GM21360 (cell line): ENCODE results near the gene RAB3D.
"Not testable (repeated sequence)": the region's sequence is repeated elsewhere in the genome, so short reads cannot be mapped to it uniquely, and the experiment has no call there.

Experiments
- ATAC-seq: cut with Tn5 transposase; IDR thresholded peaks from one replicate; pipeline ENCODE4 v1.9.1; 2021; ENCODE audit warnings: mild to moderate bottlenecking, moderate library complexity; ENCODE audit not compliant: unreplicated experiment

Gene RAB3D

DNA sequence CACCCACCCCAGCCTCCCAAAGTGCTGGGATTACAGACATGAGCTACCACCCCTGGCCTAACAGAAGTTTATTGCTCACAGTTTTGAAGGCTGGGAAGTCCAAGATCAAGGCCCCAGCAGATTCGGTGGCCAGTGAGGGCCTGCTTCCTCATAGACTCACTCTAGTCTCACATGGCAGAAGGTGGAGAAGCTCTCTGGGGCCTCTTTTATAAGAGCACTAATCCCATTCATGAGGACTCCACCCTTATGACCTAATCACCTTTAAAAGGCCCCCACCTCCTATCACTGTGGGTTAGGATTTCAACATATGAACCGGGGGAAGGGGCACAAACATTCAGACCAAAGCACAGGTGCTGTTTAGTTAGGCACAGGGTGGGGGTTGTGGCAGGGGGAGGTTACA lies 28.1 kb upstream of the RAB3D start:
- ATAC-seq = no peak

GRCh38 chr19:11365557-11366117 lies 26.2 kb upstream of the RAB3D start:
- no peak for ATAC-seq

- ATAC-seq = no peak
Measured at GRCh38 chr19:11364935-11365334, 25.5 kb upstream of the RAB3D start.

DNA sequence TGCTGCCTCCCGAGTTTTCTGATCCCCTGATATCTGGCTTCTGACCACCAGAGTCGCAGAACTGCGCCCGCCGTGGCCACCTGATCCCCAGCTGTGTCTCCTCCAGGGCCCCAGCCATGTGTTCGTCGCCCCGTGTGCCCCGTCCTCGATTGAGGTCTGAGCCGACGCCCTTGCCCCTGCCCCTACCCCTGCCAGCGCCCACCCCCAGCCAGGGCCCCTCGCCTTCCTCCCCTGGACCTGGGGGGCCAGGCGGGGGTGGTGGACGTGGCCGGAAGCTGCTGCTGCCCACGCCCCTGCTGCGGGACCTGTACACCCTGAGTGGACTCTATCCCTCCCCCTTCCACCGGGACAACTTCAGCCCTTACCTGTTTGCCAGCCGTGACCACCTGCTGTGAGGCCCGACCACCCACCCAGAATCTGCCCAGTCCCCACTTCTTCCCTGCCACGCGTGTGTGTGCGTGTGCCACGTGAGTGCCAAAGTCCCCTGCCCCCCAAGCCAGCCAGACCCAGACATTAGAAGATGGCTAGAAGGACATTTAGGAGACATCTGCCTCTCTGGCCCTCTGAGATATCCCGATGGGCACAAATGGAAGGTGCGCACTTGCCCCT lies 24.9 kb upstream of the RAB3D start:
- no peak for ATAC-seq

GRCh38 chr19:11363881-11364280 lies 24.4 kb upstream of the RAB3D start:
- ATAC-seq = no peak

- no peak for ATAC-seq
Measured at GRCh38 chr19:11361771-11362731, 22.6 kb upstream of the RAB3D start.

DNA sequence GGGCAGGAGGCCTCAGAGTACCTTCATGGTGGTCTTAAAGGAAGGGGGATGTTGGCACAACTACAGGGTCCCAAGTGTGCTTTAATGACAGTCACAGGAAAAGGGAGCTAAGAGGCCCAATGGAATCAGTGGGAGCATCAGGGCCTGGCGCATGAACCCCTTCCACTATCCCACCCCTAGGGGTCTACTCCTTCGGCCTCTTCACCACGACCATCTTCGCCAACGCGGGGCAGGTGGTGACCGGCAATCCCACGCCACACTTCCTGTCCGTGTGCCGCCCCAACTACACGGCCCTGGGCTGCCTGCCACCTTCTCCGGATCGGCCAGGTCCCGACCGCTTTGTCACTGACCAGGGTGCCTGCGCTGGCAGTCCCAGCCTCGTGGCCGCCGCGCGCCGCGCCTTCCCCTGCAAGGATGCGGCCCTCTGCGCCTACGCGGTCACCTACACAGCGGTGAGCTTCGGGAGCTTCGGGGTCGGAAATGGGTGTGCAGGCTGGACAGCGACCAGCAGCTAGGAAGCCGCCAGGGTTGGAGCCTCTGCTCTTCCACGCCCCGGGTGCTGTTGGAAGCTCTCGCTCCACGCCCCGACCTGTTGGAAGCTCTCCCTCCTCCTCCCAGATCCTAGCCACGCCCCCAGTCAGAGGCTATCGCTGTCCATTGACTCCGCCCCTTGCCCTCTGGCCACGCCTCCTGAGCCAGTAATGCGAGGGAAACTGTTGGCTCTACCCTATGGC lies 21.7 kb upstream of the RAB3D start:
- no peak for ATAC-seq

GRCh38 chr19:11359421-11359820 lies 20.0 kb upstream of the RAB3D start:
- ATAC-seq = no peak

DNA sequence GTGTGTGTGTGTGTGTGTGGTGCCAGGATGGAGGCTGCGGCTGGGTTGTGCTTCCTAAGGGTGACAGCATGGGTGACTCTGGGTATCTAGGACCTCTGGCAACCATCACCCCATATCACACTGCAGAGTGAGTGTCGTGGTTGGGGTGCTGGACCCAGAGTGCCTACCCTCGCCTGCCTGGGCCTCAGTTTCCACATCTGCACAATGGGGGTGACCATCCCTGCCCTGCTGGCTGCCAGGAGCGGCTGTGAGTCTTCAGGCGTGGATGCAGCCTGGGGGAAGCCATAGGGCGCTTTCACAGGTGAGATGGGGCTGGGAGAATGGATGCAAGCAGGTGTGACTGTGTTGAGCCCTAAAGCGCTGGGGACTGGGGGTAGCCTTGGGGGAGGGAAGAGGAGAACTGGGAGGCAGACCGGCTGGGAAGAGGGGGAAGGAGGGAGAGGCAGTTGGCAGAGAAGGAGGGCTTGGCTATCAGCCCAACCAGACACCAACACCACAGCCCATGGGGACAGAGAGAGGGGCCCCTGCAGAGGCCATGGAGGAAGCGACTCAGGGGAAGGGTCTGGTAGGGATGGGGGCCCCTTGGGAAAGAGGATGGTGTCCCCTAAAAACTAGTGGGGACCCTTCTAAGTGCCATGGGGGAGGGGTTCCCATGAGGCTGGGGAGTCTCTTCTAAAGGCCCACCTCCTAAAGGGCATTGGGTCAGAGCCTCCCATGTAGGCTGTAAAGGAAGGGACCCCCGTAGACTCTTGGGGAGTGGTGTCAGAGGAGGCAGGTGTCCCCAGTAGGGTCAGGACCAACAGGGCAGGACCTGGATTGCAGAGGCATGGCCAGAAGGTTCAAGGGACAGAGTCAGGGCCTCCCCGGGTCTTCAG lies 17.5 kb upstream of the RAB3D start:
- ATAC-seq = no peak

DNA sequence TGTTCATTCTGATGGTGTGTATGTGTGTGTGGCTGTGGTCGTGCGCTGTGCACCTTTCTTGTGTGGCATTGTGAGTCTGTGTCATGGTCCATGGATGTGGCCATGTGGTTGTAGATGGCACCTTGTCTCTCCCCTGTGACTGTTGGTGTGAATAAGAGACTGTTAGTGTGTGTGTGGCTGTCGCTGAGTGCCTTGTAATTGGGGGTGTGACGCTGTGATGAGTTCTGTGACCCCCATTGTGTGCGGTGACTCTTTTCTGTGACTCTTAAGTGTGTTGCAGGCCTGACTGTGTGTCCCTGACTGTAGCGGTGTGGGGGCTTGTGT lies 16.6 kb upstream of the RAB3D start:
- ATAC-seq = no peak

DNA sequence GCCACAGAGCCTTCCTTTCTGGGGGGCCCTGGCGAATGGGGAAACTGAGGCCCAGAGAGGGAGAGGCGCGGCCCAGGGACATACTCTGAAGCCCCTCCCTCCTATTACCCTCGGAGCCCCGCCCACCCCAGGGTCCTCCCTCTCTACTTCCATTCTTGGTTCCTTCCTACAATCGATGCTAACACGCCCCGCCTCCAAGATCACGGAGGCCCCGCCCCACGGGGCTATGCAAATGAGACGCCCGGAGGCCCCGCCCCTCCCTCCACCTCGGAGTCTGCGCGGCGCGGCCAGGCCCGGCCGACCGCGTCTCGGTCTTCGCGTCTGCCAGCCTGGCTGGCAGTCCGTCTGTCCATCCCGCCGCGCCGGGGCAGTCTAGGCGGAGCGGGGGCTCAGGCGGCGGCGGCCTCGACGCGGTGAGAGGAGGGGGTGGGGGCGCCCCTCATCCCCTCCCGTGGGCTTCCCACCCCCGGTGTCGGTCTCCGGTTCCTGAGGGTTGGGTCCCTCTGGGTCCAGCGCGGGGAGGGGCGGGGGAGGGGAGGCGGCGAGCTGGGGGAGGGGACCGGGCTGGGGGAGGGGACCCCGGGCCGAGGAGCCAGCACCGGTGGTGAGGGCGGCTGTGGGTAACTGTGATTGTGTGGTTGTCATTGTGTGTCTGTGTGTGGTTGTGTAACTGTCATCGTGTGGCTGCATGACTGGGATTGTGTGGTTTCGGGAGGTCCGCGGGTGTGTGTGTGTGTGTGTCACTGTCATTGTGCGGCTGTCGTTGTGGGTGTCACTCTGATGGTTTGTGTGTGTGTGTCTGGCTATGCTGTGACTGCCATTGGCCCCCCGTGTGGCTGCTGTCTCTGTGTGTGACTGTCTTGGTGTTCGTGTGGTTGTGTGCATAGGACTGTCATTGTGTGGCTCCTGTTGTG lies 16.0 kb upstream of the RAB3D start, which contains the start of gene PLPPR2:
Gene PLPPR2 (plus strand): TSS at position 273 of the 914 bp plus-strand sequence. CDS start 2,242 bp downstream, outside the sequence.
- no peak for ATAC-seq

- ATAC-seq = not testable (repeated sequence)
Measured at GRCh38 chr19:11354102-11354501, 14.6 kb upstream of the RAB3D start.

DNA sequence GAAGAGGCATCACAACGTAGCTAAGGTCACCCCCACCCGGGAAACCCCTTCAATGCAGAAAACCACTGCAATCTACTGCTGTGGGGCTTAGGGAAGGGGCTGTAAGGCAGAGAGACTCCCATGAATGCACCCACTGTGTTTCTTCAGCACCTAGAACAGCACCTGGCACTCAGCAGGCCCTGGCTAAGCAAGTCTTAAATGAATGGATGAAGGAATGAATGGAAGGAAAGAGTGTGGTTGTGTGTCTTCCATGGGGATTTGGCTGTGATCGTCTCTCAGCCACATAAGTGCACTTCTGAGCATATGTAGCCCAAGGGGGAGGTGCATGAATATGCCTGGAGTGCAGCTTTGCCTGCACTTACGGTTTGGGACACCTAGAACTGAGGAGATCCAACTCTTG lies 9.7 kb upstream of the RAB3D start:
- ATAC-seq = no peak

- ATAC-seq = no peak
Measured at GRCh38 chr19:11347546-11348039, 8.1 kb upstream of the RAB3D start.

- ATAC-seq = peak; percentile 84
Measured at GRCh38 chr19:11346104-11346940, 6.9 kb upstream of the RAB3D start, which contains the start of the genes CCDC159 and TMEM205. Gene CCDC159 (plus strand): TSS chr19:11346519. CDS start chr19:11346607, 88 bp downstream. Gene TMEM205 (minus strand): TSS chr19:11346268. CDS start chr19:11345619, 649 bp downstream.

- ATAC-seq = no peak
Measured at GRCh38 chr19:11345122-11345803, 5.8 kb upstream of the RAB3D start.

DNA sequence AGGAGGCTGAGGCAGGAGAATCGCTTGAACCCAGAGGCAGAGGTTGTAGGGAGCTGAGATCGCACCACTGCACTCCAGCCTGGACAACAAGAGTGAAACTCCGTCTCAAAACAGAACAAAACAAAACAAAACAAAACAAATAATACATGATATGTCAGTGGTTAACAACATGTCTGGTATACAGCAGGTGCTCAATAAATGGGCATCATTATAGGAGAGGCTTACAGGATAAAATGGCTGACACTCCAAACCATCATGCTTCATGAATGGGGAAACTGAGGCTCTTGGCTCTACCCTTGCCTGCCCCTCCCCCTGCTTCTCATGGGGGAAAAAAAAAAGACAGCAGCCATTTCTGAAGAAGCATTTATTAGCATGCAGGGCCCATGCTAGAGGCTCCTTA lies 3.0 kb upstream of the RAB3D start:
- no peak for ATAC-seq
